IPS-11a (cell line): ENCODE measurements around the gene SLC9A7.

Source experiments
- H3K4me3 ChIP-seq: one replicate; pipeline ENCODE4 v1.5.1; 2013; ENCODE audit warnings: low read depth, low read length, control low read depth

The SLC9A7 gene

DNA sequence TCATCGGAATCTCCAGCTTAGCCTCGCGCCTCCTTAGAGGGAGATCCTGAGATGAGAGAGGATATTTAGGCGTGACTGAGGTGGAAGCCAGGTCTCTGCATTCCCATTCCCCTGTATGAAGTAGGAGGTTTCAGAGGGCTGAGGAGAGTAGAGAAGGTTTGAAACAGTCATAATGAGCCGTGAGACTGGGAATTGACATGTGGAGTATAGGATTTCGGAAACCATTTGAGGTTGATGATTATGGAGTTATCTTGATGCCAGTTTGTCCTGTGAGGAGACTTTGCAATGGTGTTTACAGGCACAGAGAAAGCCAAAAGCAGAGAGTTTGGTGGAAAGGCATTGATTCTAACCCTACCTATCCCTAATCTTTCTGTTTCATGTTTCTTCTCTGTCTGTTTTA is 183.3 kb downstream of the SLC9A7 start:
- peak overlapping the region; percentile 58 for H3K4me3 ChIP-seq

DNA sequence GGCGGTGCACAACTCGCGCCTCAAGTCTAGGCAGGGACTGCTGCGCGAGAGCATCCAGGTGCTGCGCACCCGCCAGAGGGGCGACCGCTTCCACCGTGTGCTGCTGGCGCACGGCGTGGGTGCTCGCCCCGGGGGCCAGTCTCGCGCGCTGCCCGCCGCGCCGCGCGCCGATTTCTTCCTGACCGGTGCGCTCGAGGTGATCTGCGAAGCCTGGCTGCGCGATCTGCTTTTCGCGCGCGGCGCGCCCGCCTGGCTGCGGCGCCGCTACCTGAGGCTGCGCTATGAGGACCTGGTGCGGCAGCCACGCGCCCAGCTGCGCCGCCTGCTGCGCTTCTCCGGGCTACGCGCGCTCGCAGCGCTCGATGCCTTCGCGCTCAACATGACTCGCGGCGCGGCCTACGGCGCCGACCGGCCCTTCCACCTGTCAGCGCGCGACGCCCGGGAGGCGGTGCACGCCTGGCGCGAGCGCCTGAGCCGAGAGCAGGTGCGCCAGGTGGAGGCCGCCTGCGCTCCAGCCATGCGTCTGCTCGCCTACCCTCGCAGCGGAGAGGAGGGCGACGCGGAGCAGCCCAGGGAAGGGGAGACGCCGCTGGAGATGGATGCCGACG is 184.0 kb downstream of the SLC9A7 start:
- peak overlapping the region; percentile 58 for H3K4me3 ChIP-seq

DNA sequence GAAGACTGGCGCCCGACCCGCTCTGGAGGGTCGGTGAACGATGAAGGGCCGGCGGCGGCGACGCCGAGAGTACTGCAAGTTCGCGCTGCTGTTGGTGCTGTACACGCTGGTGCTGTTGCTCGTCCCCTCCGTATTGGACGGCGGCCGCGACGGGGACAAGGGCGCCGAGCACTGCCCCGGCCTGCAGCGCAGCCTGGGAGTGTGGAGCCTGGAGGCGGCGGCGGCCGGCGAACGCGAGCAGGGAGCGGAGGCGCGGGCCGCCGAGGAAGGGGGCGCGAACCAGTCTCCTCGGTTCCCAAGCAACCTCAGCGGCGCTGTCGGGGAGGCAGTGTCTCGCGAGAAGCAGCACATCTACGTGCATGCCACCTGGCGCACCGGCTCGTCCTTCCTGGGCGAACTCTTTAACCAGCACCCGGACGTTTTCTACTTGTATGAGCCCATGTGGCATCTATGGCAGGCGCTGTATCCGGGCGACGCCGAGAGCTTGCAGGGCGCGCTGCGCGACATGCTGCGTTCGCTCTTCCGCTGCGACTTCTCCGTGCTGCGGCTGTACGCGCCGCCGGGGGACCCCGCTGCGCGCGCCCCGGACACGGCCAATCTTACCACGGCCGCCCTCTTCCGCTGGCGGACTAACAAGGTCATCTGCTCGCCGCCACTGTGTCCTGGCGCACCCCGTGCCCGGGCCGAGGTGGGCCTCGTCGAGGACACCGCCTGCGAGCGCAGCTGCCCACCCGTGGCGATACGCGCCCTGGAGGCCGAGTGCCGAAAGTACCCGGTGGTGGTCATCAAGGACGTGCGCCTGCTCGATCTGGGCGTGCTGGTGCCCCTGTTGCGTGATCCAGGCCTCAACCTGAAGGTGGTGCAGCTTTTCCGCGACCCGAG is 184.8 kb downstream of the SLC9A7 start:
- H3K4me3 ChIP-seq: peak overlapping the region; percentile 58

DNA sequence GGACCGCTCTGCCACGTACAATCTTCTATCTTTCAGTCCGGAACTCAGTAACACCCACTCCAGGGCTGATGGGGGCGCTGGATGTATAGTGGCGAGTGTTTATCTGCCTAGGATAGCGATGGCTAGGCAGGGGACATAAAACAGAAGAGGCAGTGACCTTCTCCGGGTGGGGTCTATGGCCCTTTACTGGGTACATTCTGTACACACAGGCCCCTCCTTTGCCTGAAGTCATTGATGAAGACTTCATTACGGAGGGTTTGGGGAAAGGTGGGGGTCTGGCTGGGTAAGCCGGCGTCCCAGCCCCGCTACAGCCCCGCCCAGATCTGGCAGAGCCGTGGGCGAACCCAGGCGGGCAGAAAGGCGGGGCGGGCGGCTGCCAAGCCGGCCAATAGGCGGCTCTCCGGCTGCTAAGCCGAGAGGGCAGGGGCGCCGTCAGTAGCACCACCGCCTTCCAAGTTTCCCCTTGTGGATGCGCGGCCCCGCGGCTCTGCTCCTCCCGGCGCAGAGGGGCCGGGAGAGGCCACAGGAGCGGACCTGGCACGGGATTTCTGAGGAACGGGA is 185.5 kb downstream of the SLC9A7 start, which contains the start of gene CHST7:
TSS of gene CHST7 (plus strand) at position 435 of the 561 bp plus-strand sequence. CDS start 167 bp downstream, outside the sequence.
- H3K4me3 ChIP-seq: peak within 1 kb of the TSS; percentile 58

DNA sequence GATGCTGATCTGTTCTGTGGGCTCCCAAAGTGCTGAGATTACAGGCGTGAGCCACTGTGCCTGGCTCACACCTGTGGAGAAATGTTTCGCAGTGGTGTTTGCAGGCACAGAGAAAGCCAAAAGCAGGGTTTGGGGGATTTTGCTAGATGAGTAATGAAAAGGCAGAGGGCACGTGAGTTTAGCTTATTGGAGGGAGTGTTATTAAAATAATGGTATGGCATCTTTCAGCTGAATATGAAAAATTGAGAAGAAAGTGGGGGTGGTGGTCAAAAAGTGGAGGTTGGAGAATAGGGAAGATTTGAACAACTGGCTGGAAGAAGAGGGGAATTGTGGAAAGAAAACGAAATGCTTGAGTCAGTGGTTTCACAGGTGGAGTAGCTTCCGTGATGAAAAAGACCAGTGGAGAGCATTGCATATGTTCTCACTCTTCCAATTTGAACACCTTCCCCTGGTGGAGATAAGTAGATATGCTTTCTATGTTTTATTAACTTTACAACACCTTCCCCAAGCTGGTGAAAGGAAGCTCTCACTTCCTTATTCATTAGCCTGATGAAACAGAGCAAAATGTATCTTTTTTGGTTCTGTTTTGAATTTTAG is 186.5 kb downstream of the SLC9A7 start:
- no peak overlapping the region for H3K4me3 ChIP-seq

DNA sequence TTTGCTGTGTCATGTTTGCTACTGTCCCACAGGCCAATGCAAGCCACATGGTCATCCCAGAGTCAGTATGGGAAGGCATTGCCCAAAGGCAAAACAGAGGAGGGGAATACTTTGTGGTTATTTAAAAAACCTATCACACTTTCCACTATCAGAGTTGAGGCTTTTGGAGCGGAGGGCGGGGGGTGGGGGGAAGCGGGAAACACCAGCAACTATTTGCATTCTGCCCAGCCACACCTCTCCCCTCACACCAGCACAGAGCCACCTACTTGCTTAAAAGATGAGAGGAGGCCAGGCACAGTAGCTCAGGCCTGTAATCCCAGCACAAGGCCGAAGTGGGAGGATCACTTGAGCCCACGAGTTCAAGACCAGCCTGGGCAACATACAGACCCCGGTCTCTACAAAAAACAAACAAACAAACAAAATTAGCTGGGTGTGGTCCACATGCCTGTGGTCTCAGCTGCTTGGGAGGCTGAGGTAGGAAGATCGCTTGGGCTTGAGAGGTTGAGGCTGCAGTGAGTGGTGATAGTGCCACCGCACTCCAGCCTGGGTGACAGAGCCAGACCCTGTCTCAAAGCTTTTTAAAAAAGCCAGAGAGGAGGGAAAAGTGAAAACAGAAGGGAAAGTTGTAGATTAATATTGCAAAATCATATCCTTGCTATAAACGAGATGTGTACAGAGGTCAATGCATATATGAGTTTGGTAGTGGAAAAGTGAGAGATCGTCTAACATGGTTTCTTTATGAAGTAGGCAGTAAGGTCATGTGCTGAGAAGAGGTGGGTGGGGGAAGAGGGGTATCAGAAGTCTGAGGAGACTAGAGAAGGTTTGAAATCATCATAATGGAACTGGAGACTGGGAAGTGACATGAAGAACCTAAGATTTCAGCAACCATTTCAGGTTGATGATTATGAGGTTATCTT is 187.2 kb downstream of the SLC9A7 start:
- H3K4me3 ChIP-seq: no peak overlapping the region

DNA sequence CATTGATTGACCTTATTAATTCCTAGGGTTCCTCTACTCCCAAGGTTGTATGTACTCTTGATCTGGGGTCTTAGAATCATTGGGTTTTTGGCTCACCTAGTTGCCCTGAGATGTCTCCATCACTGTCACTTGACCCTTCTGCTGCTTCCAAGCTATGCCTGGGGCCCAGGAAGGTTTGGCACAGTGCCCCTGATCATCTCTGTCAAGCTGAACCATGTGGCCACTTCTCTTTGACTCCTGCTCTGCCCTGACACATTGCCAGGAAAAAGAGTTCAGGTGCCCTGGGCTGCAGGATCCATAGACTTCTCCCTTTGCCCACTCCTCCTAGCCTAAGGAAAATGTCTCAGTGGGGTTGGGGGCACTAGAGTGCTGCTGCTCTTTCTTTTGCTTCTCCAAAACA is 189.3 kb downstream of the SLC9A7 start:
- H3K4me3 ChIP-seq: no peak overlapping the region

DNA sequence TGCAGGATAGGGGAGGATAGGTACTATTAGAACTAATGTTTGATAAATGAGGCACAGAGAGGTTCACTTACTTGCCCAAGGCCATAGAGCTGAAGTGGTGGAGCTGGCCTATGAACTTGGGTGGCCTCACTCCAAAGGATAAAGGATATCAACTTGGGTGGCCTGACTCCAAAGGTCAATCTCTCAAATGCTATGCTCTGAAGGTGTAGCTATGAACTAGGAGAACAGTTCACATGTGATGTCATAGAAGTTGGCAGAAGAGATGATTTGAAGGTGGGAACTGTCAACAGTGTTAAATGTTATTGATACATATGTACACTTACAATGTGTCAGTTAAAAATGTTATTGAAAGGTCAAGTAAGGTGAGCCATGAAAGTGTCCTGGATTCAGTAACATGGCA is 191.5 kb downstream of the SLC9A7 start:
- H3K4me3 ChIP-seq: no peak overlapping the region

DNA sequence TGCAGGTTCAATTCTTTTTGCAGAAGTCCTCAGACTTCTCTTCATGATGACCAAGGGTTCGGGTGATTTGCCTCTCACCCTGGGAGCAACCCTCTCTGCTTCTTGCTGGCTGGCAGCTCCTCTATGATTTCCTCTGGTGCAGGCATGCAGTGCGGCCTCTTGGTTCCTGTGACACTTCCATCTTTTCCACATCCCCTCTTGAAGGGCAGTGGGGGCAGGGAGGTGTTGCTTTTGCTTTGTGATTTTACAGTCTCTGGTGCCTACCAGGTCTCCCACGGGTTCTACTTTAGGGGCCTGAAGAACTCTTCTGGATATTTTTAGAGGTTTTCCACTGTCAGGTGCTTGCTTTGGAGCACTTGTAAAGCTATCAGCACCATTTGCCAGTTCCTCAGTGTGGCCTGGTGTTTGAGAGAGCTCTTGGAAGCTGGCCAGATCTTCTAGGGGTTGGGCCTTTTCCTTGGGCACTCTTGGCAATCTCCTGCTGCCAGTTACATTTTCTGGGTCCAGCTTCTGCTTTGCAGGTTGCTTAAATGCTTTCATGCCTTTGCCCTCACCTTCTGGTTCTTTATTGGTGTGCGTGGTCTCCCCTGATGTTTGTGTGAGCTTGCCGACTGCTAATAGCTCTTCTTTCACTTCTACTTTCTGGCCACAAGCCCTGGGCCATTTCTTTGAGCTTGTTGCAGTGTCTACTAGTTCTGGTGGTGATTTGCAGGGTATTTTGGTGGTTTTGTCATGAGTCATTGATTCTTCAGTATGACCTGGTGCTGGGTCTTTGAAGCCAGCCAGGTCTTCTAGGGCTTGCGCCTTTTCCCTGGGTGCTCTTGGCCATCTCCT is 196.9 kb downstream of the SLC9A7 start:
- H3K4me3 ChIP-seq: no peak overlapping the region

DNA sequence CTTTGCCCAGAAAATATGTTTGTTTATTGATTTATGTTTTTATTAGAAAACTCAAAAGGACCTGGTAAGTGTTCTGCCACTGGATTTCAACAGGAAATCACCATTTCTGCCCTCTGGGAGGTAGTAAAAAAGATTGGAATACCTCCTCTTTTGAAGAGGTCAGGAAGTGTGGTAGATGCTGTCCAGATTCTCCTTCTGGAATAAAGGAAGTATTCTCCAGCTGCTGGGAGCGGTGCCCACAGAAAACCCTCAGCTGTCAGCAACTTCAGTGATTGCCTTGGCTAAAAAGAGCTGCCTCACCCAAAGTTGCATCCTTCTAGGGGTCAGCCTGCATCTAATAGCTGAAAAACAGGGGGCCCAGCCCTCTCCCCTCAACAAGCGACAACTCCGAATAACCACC is 199.9 kb downstream of the SLC9A7 start:
- H3K4me3 ChIP-seq: no peak overlapping the region

DNA sequence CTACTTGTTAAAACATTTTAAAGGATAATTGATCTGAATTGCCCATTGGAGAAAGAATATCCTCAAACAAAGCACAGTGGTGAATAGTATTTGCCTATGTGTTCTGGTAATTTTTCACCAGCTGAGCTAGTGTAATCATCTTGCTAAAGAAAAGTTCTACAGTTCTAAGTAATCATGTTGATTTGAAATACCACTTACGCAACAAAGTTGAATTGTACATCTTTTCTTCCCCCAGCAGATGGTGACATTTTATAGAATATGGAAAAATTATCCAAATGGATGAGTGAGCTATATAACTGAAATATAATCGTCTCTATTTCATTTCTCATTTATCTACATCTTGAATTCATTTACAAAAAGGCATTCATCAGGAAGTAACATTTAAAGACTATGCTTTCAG is 204.0 kb downstream of the SLC9A7 start:
- no peak overlapping the region for H3K4me3 ChIP-seq

DNA sequence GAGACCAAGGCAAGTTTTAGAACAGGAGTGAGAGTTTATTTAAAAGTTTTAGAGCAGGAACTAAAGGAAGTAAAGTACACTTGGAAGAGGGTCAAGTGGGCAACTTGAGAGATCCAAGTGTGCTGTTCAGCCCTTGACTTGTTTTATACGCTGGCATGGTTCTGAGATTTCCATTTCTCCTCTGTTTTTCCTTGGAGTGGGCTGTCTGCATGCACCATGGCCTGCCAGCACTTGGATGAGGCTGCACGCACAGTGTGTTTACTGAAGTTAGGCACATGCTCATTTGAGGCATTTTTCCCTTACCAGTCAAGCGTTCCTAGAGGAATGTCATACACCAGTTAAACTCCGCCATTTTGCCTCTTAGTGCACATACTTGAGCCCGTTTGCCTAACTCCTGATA is 205.0 kb downstream of the SLC9A7 start:
- no peak overlapping the region for H3K4me3 ChIP-seq

DNA sequence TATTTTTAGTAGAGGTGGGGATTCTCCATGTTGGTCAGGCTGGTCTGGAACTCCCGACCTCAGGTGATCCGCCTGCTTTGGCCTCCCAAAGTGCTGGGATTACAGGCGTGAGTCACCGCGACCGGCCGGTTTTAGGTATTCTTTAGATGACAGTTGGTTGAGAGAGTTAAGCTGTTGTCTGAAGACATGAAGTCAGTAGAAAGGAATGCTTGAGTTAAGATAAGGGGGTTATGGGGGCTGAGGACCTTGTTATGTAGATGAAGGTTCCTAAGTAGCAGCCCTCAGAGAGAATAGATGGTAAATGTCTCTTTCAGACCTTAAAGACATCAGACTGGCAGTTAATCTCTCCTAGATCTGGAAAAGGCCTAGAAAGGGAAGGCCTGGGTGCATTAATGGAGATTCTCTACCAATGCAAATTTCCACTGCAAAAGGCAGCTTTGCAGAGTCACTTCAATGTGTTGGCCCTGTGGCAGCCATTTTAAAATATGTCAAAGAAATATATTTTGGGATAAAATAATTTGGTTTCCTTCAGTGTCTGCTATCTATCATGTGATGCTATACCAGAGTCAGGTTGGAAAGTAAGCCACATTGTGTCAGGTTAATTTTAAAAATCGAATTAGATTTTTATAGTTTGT is 207.3 kb downstream of the SLC9A7 start:
- no peak overlapping the region for H3K4me3 ChIP-seq

DNA sequence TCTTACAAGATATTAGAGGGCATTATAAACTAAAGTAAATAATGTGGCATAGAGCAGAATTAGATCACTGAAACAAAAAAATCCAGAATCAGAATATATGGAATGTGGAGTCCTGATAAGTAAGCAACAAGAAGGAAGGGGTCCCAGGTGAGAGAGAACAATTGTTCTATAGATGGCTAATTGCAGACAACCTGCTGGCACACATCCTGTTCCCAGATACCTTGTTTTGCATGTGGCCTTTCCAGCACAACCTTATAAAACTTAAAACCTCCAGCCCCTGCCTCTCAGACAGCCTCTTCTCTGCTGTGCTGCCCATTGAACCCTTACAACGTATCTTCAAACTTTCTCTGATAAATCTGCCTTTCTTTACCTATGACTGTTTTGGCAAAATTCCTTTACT is 209.0 kb downstream of the SLC9A7 start:
- no peak overlapping the region for H3K4me3 ChIP-seq
